Natural killer cell (primary cell): ENCODE results near the gene ZNF827. TPM values are rescaled to one million over a fixed set of nuclear protein-coding genes. Genes with fewer than 3 reads are reported as not detected.

ENCODE experiments used
- ATAC-seq, 3 donors: fragments of 150-1000 bp in 2 of 3; fragments of 200-7000 bp in 1 of 3; cut with Tn5 transposase; 1 replicate in 1 of 3; 2 replicates in 2 of 3; pipeline ENCODE4 v1.10.0; 2021; ENCODE audit warnings: mild to moderate bottlenecking in 2 of 3, moderate library complexity in 2 of 3
- DNase-seq, 2 donors: peaks; one replicate each; pipeline versions ENCODE4 v3.0.0 to v3.0.0-alpha.2; 2013 to 2021; ENCODE audit warnings: mixed read lengths in 1 of 2
- H3K27ac ChIP-seq: one replicate; pipeline ENCODE4 v1.5.1; 2013; ENCODE audit warnings: mild to moderate bottlenecking, low read length
- H3K27me3 ChIP-seq: one replicate; pipeline ENCODE4 v1.6.1; 2013; ENCODE audit warnings: low read length; ENCODE audit not compliant: control insufficient read depth, insufficient read depth
- H3K36me3 ChIP-seq: one replicate; pipeline ENCODE4 v1.6.1; 2013; ENCODE audit warnings: low read length; ENCODE audit not compliant: control insufficient read depth, insufficient read depth
- H3K4me1 ChIP-seq: one replicate; pipeline ENCODE4 v1.6.1; 2013; ENCODE audit warnings: low read length; ENCODE audit not compliant: control insufficient read depth, insufficient read depth
- H3K4me3 ChIP-seq: one replicate; pipeline ENCODE4 v1.5.1; 2013; ENCODE audit warnings: low read length
- H3K9me3 ChIP-seq: one replicate; pipeline ENCODE4 v1.6.1; 2013; ENCODE audit warnings: low read length; ENCODE audit not compliant: control insufficient read depth, insufficient read depth
- H3K27ac Mint-ChIP-seq, 2 donors: one replicate each; pipeline ENCODE4 v1.8.0; 2022; ENCODE audit warnings: mild to moderate bottlenecking in 2 of 2, mixed read lengths in 2 of 2, moderate library complexity in 1 of 2
- H3K27me3 Mint-ChIP-seq, 2 donors: one replicate each; pipeline ENCODE4 v1.8.0; 2022; ENCODE audit warnings: low read depth in 2 of 2, mixed read lengths in 2 of 2
- H3K36me3 Mint-ChIP-seq: one replicate; pipeline ENCODE4 v1.8.0; 2022; ENCODE audit warnings: mixed read lengths
- H3K4me1 Mint-ChIP-seq, 2 donors: one replicate each; pipeline ENCODE4 v1.8.0; 2022; ENCODE audit warnings: mixed read lengths in 2 of 2
- H3K4me3 Mint-ChIP-seq: one replicate; pipeline ENCODE4 v1.8.0; 2022; ENCODE audit warnings: mild to moderate bottlenecking, moderate library complexity, mixed read lengths
- H3K9me3 Mint-ChIP-seq, 2 donors: one replicate each; pipeline ENCODE4 v1.8.0; 2022; ENCODE audit warnings: mixed read lengths in 2 of 2
- CTCF ChIP-seq: fragments of 200-600 bp; IDR thresholded peaks from one replicate; pipeline ENCODE4 v1.8.0; 2022; ENCODE audit warnings: antibody characterized with exemption
- WGBS: methylation state at CpG from one replicate; pipeline ENCODE4 v1.1.7; 2013; ENCODE audit warnings: missing lambda C conversion rate; ENCODE audit not compliant: insufficient coverage; 5-methylcytosine and 5-hydroxymethylcytosine counted together
- intact Hi-C: fragments of 100-400 bp; cut with micrococcal nuclease; formaldehyde crosslinking; loops from one replicate; pipeline ENCODE4 v1.14.2; 2022
- total RNA-seq, 4 donors: library from RNA; stranded (reverse); fragments of 120-200 nt in 1 of 4; gene quantifications; one replicate each; pipeline versions ENCODE4 v1.2.3 to v1.2.4, GENCODE V29; 2013 to 2022

ZNF827 gene
- total RNA-seq, 3 donors from 2014 or later (not counting 1 experiment from before 2014, with no cell fraction given) = 25.8 to 35.5 (median 32.9) TPM

DNA sequence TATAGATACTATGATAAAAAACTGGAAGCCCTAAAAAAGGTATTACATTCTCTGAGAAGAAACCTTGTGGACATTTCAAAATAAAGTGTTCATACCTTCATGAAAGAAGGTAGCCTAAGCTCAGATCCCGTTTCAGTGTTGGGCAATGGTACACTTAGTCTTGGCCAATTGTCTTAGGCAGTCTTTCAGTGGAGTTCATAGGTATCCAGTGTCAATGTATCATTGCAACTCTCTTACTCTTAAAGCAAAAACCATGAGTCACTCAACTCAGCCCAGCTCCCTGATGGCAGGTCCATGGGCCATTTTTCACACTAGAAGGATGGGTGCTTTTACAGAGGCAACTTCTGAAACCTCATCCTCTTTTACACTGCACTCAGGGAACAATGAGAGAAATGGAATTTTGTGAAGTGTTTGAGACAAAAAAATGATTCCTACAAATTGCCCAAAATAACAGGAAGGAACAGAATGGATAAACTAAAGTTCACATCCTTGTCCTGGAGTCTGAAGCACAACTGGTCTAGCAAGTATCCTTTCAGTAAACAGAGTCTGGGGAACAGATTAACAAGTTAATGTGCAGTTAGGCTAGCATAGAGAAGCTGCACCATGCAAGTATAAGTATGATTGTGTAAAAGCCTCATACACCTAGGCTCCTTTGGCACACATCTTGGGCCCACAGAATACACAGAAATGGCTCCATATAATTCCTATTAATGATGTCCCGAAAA is 7.0 kb upstream of the ZNF827 start:
- H3K27ac Mint-ChIP-seq = no peak overlapping the region
- H3K4me3 Mint-ChIP-seq = no peak overlapping the region
- peaks cover 16 to 30% of the 10 kb centered on the region in 2 donors for H3K27me3 Mint-ChIP-seq
- H3K4me1 ChIP-seq = no peaks in the 10 kb centered on the region
- no peak for TF ChIP-seq CTCF
- intact Hi-C loops = no loop called here
- DNase-seq = no peak
- H3K9me3 ChIP-seq = no peaks in the 10 kb centered on the region
- no peaks in the 10 kb centered on the region for H3K36me3 ChIP-seq
- no peak for ATAC-seq
- no peak overlapping the region for H3K4me3 ChIP-seq
- no peaks in the 10 kb centered on the region for H3K9me3 Mint-ChIP-seq
- H3K4me1 Mint-ChIP-seq = no peaks in the 10 kb centered on the region
- no peak overlapping the region for H3K27ac ChIP-seq
- WGBS = 93% methylated on average over 2 of the region's 2 CpGs
- no peaks in the 10 kb centered on the region for H3K36me3 Mint-ChIP-seq
- H3K27me3 ChIP-seq = no peaks in the 10 kb centered on the region

- Histone ChIP-seq H3K4me3 (no peak overlapping the region), H3K27ac (no peak overlapping the region), H3K27me3 (no peaks in the 10 kb centered on the region), H3K4me1 (no peaks in the 10 kb centered on the region), H3K36me3 (no peaks in the 10 kb centered on the region), H3K9me3 (no peaks in the 10 kb centered on the region)
- ATAC-seq = no peak
- Mint-ChIP-seq H3K27ac (no peak overlapping the region), H3K4me1 (no peaks in the 10 kb centered on the region), H3K4me3 (no peak overlapping the region), H3K27me3 (peaks cover 9 to 24% of the 10 kb centered on the region in 2 donors), H3K9me3 (no peaks in the 10 kb centered on the region), H3K36me3 (no peaks in the 10 kb centered on the region)
- no peak for TF ChIP-seq CTCF
- intact Hi-C loops = no loop called here
- 76% methylated on average over 1 of the region's 2 CpGs for WGBS
- no peak for DNase-seq
Measured at GRCh38 chr4:145944886-145945285, 6.3 kb upstream of the ZNF827 start.

- Histone ChIP-seq H3K9me3 (no peaks in the 10 kb centered on the region), H3K36me3 (no peaks in the 10 kb centered on the region), H3K27ac (no peak overlapping the region), H3K4me3 (no peak overlapping the region), H3K4me1 (peaks cover 16% of the 10 kb centered on the region), H3K27me3 (no peaks in the 10 kb centered on the region)
- H3K36me3 Mint-ChIP-seq = no peaks in the 10 kb centered on the region
- H3K27ac Mint-ChIP-seq = peak overlapping the region; percentile 91 to 94
- ATAC-seq (no peak), DNase-seq (no peak)
- TF ChIP-seq CTCF = no peak
- peaks cover 26 to 29% of the 10 kb centered on the region in 2 donors for H3K4me1 Mint-ChIP-seq
- peaks cover 0 to 12% of the 10 kb centered on the region in 2 donors for H3K27me3 Mint-ChIP-seq
- intact Hi-C loops = loop anchor here (2.0 to 10.0 kb wide), 3 partner anchors 235 to 758 kb away; partner anchors contain the start of genes LSM6, MMAA and OTUD4
- H3K9me3 Mint-ChIP-seq = no peaks in the 10 kb centered on the region
- peak overlapping the region; percentile 88 for H3K4me3 Mint-ChIP-seq
Measured at GRCh38 chr4:145939856-145940255, 1.2 kb upstream of the ZNF827 start.

- peak overlapping the region; percentile 91 to 94 for H3K27ac Mint-ChIP-seq
- no peaks in the 10 kb centered on the region for H3K36me3 ChIP-seq
- peaks cover 31 to 33% of the 10 kb centered on the region in 2 donors for H3K4me1 Mint-ChIP-seq
- no peaks in the 10 kb centered on the region for H3K9me3 ChIP-seq
- no peak overlapping the region for H3K27ac ChIP-seq
- TF ChIP-seq CTCF = no peak
- H3K4me3 Mint-ChIP-seq = peak overlapping the region; percentile 88
- DNase-seq = no peak
- H3K27me3 Mint-ChIP-seq = peaks cover 0 to 9% of the 10 kb centered on the region in 2 donors
- intact Hi-C loops = loop anchor here (2.0 to 10.0 kb wide), 3 partner anchors 235 to 757 kb away; partner anchors contain the start of genes LSM6, MMAA and OTUD4
- 76% methylated on average over 2 of the region's 2 CpGs for WGBS
- peaks cover 16% of the 10 kb centered on the region for H3K4me1 ChIP-seq
- H3K9me3 Mint-ChIP-seq = no peaks in the 10 kb centered on the region
- H3K4me3 ChIP-seq = no peak overlapping the region
- H3K27me3 ChIP-seq = no peaks in the 10 kb centered on the region
- no peaks in the 10 kb centered on the region for H3K36me3 Mint-ChIP-seq
- ATAC-seq = no peak
Measured at GRCh38 chr4:145939441-145939750, 773 bp upstream of the ZNF827 start.
